Stimulated activated CD4-positive, alpha-beta T cell treated with anti-CD3 and anti-CD28 coated beads, Interleukin-2, amount 100 ng/mL, for 24 hours (primary cell): ENCODE measurements around the gene TDRD12.
"Not testable (repeated sequence)": the region's sequence is repeated elsewhere in the genome, so short reads cannot be mapped to it uniquely, and the experiment has no call there.

Source experiments
- DNase-seq, 2 donors: peaks; one replicate each; pipeline ENCODE4 v3.0.0-alpha.2; 2020

Gene TDRD12

GRCh38 chr19:32746631-32747196 is 27.1 kb downstream of the TDRD12 start:
- peak in 1 of 2 donors; percentile 22 for DNase-seq

- DNase-seq = no peak
These were observed 28.9 kb downstream of the TDRD12 start for GRCh38 chr19:32748497-32748896.

- DNase-seq = no peak
These were observed 29.4 kb downstream of the TDRD12 start for GRCh38 chr19:32748948-32749347.

- no peak for DNase-seq
These were observed 29.8 kb downstream of the TDRD12 start for GRCh38 chr19:32749361-32749760.

GRCh38 chr19:32750441-32751055 is 31.0 kb downstream of the TDRD12 start:
- DNase-seq = no peak

GRCh38 chr19:32751066-32751465 is 31.5 kb downstream of the TDRD12 start:
- DNase-seq = no peak

GRCh38 chr19:32757189-32757588 is 37.6 kb downstream of the TDRD12 start:
- DNase-seq = no peak

GRCh38 chr19:32765365-32765764 is 45.8 kb downstream of the TDRD12 start:
- DNase-seq = not testable (repeated sequence)

GRCh38 chr19:32767951-32768679 is 48.5 kb downstream of the TDRD12 start:
- DNase-seq = no peak

GRCh38 chr19:32771596-32771995 is 52.0 kb downstream of the TDRD12 start:
- DNase-seq = no peak

GRCh38 chr19:32773126-32773525 is 53.6 kb downstream of the TDRD12 start:
- DNase-seq = no peak

GRCh38 chr19:32779082-32779481 is 59.5 kb downstream of the TDRD12 start:
- DNase-seq = no peak

- no peak for DNase-seq
These were observed 61.7 kb downstream of the TDRD12 start for GRCh38 chr19:32781280-32781679.

GRCh38 chr19:32782089-32782488 is 62.5 kb downstream of the TDRD12 start:
- DNase-seq = not testable (repeated sequence)

GRCh38 chr19:32787161-32787813 is 67.7 kb downstream of the TDRD12 start:
- DNase-seq = not testable (repeated sequence)

GRCh38 chr19:32787895-32788294 is 68.3 kb downstream of the TDRD12 start:
- not testable (repeated sequence) for DNase-seq

GRCh38 chr19:32789429-32789828 is 69.9 kb downstream of the TDRD12 start:
- no peak for DNase-seq

- DNase-seq = no peak
These were observed 78.6 kb downstream of the TDRD12 start for GRCh38 chr19:32798201-32798600.

GRCh38 chr19:32800191-32800590 is 80.6 kb downstream of the TDRD12 start:
- DNase-seq = no peak

GRCh38 chr19:32800754-32801153 is 81.2 kb downstream of the TDRD12 start:
- DNase-seq = no peak

GRCh38 chr19:32802840-32803239 is 83.3 kb downstream of the TDRD12 start:
- no peak for DNase-seq

GRCh38 chr19:32808236-32808635 is 88.7 kb downstream of the TDRD12 start:
- no peak for DNase-seq

GRCh38 chr19:32809254-32809653 is 89.7 kb downstream of the TDRD12 start:
- DNase-seq = no peak

- no peak for DNase-seq
These were observed 90.2 kb downstream of the TDRD12 start for GRCh38 chr19:32809754-32810153.
